ENCODE data around the gene APOBEC3A.
"Not testable (repeated sequence)": the region's sequence is repeated elsewhere in the genome, so short reads cannot be mapped to it uniquely, and the experiment has no call there.

APOBEC3A gene

GRCh38 chr22:38943201-38943600, 14.2 kb upstream of the APOBEC3A start:
- DNase-seq (ENCODE audit: low spot score) = no peak

GRCh38 chr22:38943882-38944281, 13.5 kb upstream of the APOBEC3A start:
- no peak for DNase-seq (ENCODE audit: low spot score)

- DNase-seq (ENCODE audit: low spot score) = no peak
Measured at GRCh38 chr22:38944653-38945052, 12.8 kb upstream of the APOBEC3A start.

GRCh38 chr22:38945706-38946338, 11.6 kb upstream of the APOBEC3A start:
- DNase-seq (ENCODE audit: low spot score) = not testable (repeated sequence)

GRCh38 chr22:38946771-38947170, 10.6 kb upstream of the APOBEC3A start:
- no peak for DNase-seq (ENCODE audit: low spot score)

GRCh38 chr22:38947321-38948140, 9.9 kb upstream of the APOBEC3A start:
- no peak for DNase-seq (ENCODE audit: low spot score)

- no peak for DNase-seq (ENCODE audit: low spot score)
Measured at GRCh38 chr22:38948181-38948940, 9.0 kb upstream of the APOBEC3A start.

- DNase-seq (ENCODE audit: low spot score) = no peak
Measured at GRCh38 chr22:38949889-38950405, 7.5 kb upstream of the APOBEC3A start.

- no peak for DNase-seq (ENCODE audit: low spot score)
Measured at GRCh38 chr22:38950527-38951295, 6.7 kb upstream of the APOBEC3A start.

- no peak for DNase-seq (ENCODE audit: low spot score)
Measured at GRCh38 chr22:38951734-38952133, 5.7 kb upstream of the APOBEC3A start.

GRCh38 chr22:38952281-38952993, 5.0 kb upstream of the APOBEC3A start:
- no peak for DNase-seq (ENCODE audit: low spot score)

GRCh38 chr22:38953091-38953490, 4.3 kb upstream of the APOBEC3A start:
- no peak for DNase-seq (ENCODE audit: low spot score)

- no peak for DNase-seq (ENCODE audit: low spot score)
Measured at GRCh38 chr22:38953577-38954413, 3.6 kb upstream of the APOBEC3A start.

GRCh38 chr22:38954414-38955043, 2.9 kb upstream of the APOBEC3A start:
- DNase-seq (ENCODE audit: low spot score) = no peak

GRCh38 chr22:38955250-38955905, 2.0 kb upstream of the APOBEC3A start:
- no peak for DNase-seq (ENCODE audit: low spot score)

GRCh38 chr22:38955926-38956325, 1.5 kb upstream of the APOBEC3A start:
- DNase-seq (ENCODE audit: low spot score) = no peak

- no peak for DNase-seq (ENCODE audit: low spot score)
Measured at GRCh38 chr22:38956551-38956950, 858 bp upstream of the APOBEC3A start.

GRCh38 chr22:38957808-38958650, 620 bp downstream of the APOBEC3A start:
- DNase-seq (ENCODE audit: low spot score) = no peak

Measured in CD4-positive, alpha-beta T cell treated with Interleukin-6 at 100 ng/mL for 8 hours (primary cell).